Left lobe of liver (tissue), 2 donors: ENCODE results near the gene RBBP8NL. TPM values are rescaled to one million over a fixed set of nuclear protein-coding genes. Genes with fewer than 3 reads are reported as not detected.

Experiments used
- ATAC-seq: fragments of 200-7000 bp; cut with Tn5 transposase; one replicate; pipeline ENCODE4 v1.9.1; 2020; ENCODE audit warnings: mild to moderate bottlenecking, moderate library complexity
- DNase-seq: peaks from one replicate; pipeline ENCODE4 v3.0.0-alpha.2; 2020; ENCODE audit warnings: low spot score
- total RNA-seq: library from RNA; stranded (reverse); gene quantifications from one replicate; pipeline ENCODE4 v1.2.1, GENCODE V29; 2021
- donor health status: DM: no; HTN: no; CAD: no; lungs with moderate emphysema.
- donor health status: DM: no; HTN: yes; CAD: no.

Gene RBBP8NL
- total RNA-seq, 1 donor from 2014 or later = not detected

GRCh38 chr20:62365814-62366369, 61.4 kb downstream of the RBBP8NL start:
- no peak for DNase-seq

GRCh38 chr20:62364911-62365736, 62.2 kb downstream of the RBBP8NL start:
- peak; percentile 50 for DNase-seq
- ATAC-seq = no peak

More at GRCh38 chr20:62365814-62366369, 61.4 kb downstream of the RBBP8NL start:
- no peak for ATAC-seq

GRCh38 chr20:62363920-62364851, 63.2 kb downstream of the RBBP8NL start:
- ATAC-seq (no peak), DNase-seq (no peak)

GRCh38 chr20:62362991-62363919, 64.1 kb downstream of the RBBP8NL start:
- ATAC-seq (no peak), DNase-seq (no peak)

GRCh38 chr20:62362590-62362940, 64.8 kb downstream of the RBBP8NL start:
- ATAC-seq = no peak
- no peak for DNase-seq

GRCh38 chr20:62361799-62362589, 65.3 kb downstream of the RBBP8NL start:
- DNase-seq (peak; percentile 81), ATAC-seq (peak; percentile 49)

- ATAC-seq (no peak), DNase-seq (peak; percentile 50)
These were observed 66.2 kb downstream of the RBBP8NL start for GRCh38 chr20:62360854-62361798.

Other genes starting within 250 kb of the RBBP8NL start
- gene MTG2, start 244.5 kb downstream of the RBBP8NL start, total RNA-seq = 31.0 TPM
- not detected for gene HRH3, start 207.3 kb downstream of the RBBP8NL start, total RNA-seq
- 21.1 TPM for gene OSBPL2, start 189.0 kb downstream of the RBBP8NL start, total RNA-seq
- 61.0 TPM for gene ADRM1, start 124.5 kb downstream of the RBBP8NL start, total RNA-seq
- gene LAMA5, start 60.2 kb downstream of the RBBP8NL start, total RNA-seq = 112 TPM
- 432 TPM for gene RPS21, start 40.4 kb downstream of the RBBP8NL start, total RNA-seq
- 1.8 TPM for gene CABLES2, start 20.3 kb downstream of the RBBP8NL start, total RNA-seq
- 0.48 TPM for gene GATA5, start 48.5 kb upstream of the RBBP8NL start, total RNA-seq
- 1.7 TPM for gene SLCO4A1, start 215.0 kb upstream of the RBBP8NL start, total RNA-seq